ENCODE measurements around the gene RFC4. TPM values are rescaled to one million over a fixed set of nuclear protein-coding genes. Genes with fewer than 3 reads are reported as not detected.
"Not testable (repeated sequence)": the region's sequence is repeated elsewhere in the genome, so short reads cannot be mapped to it uniquely, and the experiment has no call there.

The RFC4 gene, protein sequence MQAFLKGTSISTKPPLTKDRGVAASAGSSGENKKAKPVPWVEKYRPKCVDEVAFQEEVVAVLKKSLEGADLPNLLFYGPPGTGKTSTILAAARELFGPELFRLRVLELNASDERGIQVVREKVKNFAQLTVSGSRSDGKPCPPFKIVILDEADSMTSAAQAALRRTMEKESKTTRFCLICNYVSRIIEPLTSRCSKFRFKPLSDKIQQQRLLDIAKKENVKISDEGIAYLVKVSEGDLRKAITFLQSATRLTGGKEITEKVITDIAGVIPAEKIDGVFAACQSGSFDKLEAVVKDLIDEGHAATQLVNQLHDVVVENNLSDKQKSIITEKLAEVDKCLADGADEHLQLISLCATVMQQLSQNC
- 61.8 TPM for polyA plus RNA-seq (2012; ENCODE audit: low read depth, missing spikeins)

GRCh38 chr3:186806089-186807055, at the start of gene RFC4:
Gene RFC4, minus strand, starts transcription at chr3:186806482. Its CDS starts 1,769 bp downstream, at chr3:186804713.
- peak; percentile 60 for DNase-seq (ENCODE audit: insufficient read length, low spot score)
- TF ChIP-seq PAX5 (IDR thresholded peaks at IDR 0.05; ENCODE audit: insufficient read depth, low read length, severe bottlenecking) (no peak), POU2F2 (IDR thresholded peaks at IDR 0.05; ENCODE audit: low read depth, low read length) (peak; percentile 18; the same call in 1 of the 2 replicates), SPI1 (IDR thresholded peaks at IDR 0.05; ENCODE audit: low read depth, low read length) (no peak), TAF1 (IDR thresholded peaks at IDR 0.05; ENCODE audit: low read depth, low read length) (peak; percentile 49), POLR2AphosphoS5 (IDR thresholded peaks at IDR 0.05; ENCODE audit: low read depth, low read length) (peak; percentile 81), POLR2A (IDR thresholded peaks at IDR 0.05; ENCODE audit: low read depth, low read length) (peak; percentile 72)
- FAIRE-seq: peak; percentile 96

DNA sequence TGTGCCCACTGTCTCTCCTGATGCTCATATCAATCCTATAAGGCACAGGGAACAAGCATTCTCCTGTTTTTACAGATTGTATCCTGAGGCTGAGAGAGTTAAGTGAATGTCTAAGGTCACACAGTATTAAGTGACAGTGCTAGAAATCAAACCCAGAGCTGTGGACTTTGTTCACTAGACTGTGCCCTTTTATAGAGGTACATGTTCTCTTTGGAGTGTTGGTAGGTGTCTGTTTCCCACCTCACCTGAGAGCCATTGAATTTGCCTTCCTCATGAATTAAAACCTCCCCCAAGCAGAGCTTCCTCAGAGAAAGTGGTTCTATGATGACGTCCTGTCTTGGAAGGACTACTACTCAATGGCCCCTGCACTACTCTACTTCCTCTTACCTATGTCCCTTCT, 48.7 kb upstream of the RFC4 start:
- no peak for FAIRE-seq
- no peak for DNase-seq (ENCODE audit: insufficient read length, low spot score)
- no peak for TF ChIP-seq POLR2A (IDR thresholded peaks at IDR 0.05; ENCODE audit: low read depth, low read length)
- TF ChIP-seq SPI1 (IDR thresholded peaks at IDR 0.05; ENCODE audit: low read depth, low read length): no peak
- TF ChIP-seq TAF1 (IDR thresholded peaks at IDR 0.05; ENCODE audit: low read depth, low read length): no peak
- no peak for TF ChIP-seq POLR2AphosphoS5 (IDR thresholded peaks at IDR 0.05; ENCODE audit: low read depth, low read length)
- no peak for TF ChIP-seq POU2F2 (IDR thresholded peaks at IDR 0.05; ENCODE audit: low read depth, low read length)
- no peak for TF ChIP-seq PAX5 (IDR thresholded peaks at IDR 0.05; ENCODE audit: insufficient read depth, low read length, severe bottlenecking)

- no peak for TF ChIP-seq SPI1 (IDR thresholded peaks at IDR 0.05; ENCODE audit: low read depth, low read length)
- no peak for TF ChIP-seq PAX5 (IDR thresholded peaks at IDR 0.05; ENCODE audit: insufficient read depth, low read length, severe bottlenecking)
- TF ChIP-seq POLR2AphosphoS5 (IDR thresholded peaks at IDR 0.05; ENCODE audit: low read depth, low read length): no peak
- TF ChIP-seq TAF1 (IDR thresholded peaks at IDR 0.05; ENCODE audit: low read depth, low read length): no peak
- TF ChIP-seq POU2F2 (IDR thresholded peaks at IDR 0.05; ENCODE audit: low read depth, low read length): no peak
- no peak for TF ChIP-seq POLR2A (IDR thresholded peaks at IDR 0.05; ENCODE audit: low read depth, low read length)
- DNase-seq (ENCODE audit: insufficient read length, low spot score) (no peak), FAIRE-seq (no peak)
These were observed 47.9 kb upstream of the RFC4 start for GRCh38 chr3:186854146-186854545.

DNA sequence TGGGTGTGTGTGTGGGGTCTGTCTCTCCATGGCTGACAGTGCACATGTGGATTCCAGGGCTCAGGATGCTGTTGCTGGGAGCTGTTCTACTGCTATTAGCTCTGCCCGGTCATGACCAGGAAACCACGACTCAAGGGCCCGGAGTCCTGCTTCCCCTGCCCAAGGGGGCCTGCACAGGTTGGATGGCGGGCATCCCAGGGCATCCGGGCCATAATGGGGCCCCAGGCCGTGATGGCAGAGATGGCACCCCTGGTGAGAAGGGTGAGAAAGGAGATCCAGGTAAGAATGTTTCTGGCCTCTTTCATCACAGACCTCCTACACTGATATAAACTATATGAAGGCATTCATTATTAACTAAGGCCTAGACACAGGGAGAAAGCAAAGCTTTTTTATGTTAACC, 46.7 kb upstream of the RFC4 start:
- FAIRE-seq: no peak
- no peak for TF ChIP-seq POLR2A (IDR thresholded peaks at IDR 0.05; ENCODE audit: low read depth, low read length)
- TF ChIP-seq SPI1 (IDR thresholded peaks at IDR 0.05; ENCODE audit: low read depth, low read length): no peak
- no peak for TF ChIP-seq POLR2AphosphoS5 (IDR thresholded peaks at IDR 0.05; ENCODE audit: low read depth, low read length)
- TF ChIP-seq POU2F2 (IDR thresholded peaks at IDR 0.05; ENCODE audit: low read depth, low read length): no peak
- no peak for DNase-seq (ENCODE audit: insufficient read length, low spot score)

DNA sequence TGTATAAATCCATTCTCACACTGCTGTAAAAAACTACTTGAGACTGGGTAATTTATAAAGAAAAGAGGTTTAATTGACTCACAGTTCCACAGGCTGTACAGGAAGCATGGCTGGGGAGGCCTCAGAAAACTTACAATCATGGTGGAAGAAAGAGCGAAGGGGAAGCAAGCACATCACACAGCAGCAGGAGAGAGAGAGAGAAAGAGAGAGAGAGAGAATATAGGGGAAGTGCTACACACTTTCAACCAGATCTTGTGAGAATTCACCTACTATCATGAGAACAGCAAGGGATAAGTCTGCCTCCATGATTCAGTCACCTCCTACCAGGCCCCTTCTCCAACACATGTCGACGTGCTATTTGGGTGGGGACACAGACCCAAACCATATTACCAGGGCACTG, 45.6 kb upstream of the RFC4 start:
- FAIRE-seq; DNase-seq (ENCODE audit: insufficient read length, low spot score): not testable (repeated sequence)

DNA sequence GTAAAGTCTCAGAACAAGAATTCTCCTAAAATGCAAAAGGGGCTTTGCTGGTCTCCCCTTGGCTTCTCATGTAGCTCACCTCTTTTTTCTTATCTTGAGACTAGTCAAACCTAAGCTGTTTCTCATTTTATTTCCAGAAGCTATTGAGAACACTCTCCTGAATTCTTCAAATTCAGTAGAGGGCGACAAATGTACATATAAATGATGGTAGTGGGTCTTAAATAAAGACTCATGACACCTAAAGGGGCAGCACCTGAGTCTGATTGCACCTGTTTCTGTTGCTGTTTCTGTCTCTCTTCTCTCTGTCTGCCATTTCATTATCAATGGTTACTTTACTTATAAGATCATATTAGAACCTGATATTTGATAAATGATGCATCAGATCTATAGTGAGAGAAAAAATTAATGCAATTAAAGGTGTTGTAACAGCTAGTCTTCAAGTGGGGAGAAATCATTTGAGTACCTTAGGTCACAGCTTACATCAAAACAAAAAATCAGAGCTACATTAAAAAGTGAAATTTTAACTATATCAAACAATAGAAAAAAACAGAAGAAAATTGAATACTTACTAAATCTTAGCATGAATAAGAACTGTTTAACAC, 43.2 kb upstream of the RFC4 start:
- TF ChIP-seq SPI1 (IDR thresholded peaks at IDR 0.05; ENCODE audit: low read depth, low read length): no peak
- TF ChIP-seq POLR2A (IDR thresholded peaks at IDR 0.05; ENCODE audit: low read depth, low read length): no peak
- no peak for TF ChIP-seq PAX5 (IDR thresholded peaks at IDR 0.05; ENCODE audit: insufficient read depth, low read length, severe bottlenecking)
- no peak for TF ChIP-seq POU2F2 (IDR thresholded peaks at IDR 0.05; ENCODE audit: low read depth, low read length)
- no peak for TF ChIP-seq POLR2AphosphoS5 (IDR thresholded peaks at IDR 0.05; ENCODE audit: low read depth, low read length)
- no peak for TF ChIP-seq TAF1 (IDR thresholded peaks at IDR 0.05; ENCODE audit: low read depth, low read length)
- DNase-seq (ENCODE audit: insufficient read length, low spot score): no peak
- peak; percentile 33 for FAIRE-seq

GRCh38 chr3:186847437-186847836, 41.2 kb upstream of the RFC4 start:
- DNase-seq (ENCODE audit: insufficient read length, low spot score) (no peak), FAIRE-seq (no peak)
- TF ChIP-seq TAF1 (IDR thresholded peaks at IDR 0.05; ENCODE audit: low read depth, low read length): no peak
- TF ChIP-seq POLR2A (IDR thresholded peaks at IDR 0.05; ENCODE audit: low read depth, low read length): no peak
- TF ChIP-seq POU2F2 (IDR thresholded peaks at IDR 0.05; ENCODE audit: low read depth, low read length): no peak
- no peak for TF ChIP-seq PAX5 (IDR thresholded peaks at IDR 0.05; ENCODE audit: insufficient read depth, low read length, severe bottlenecking)
- TF ChIP-seq SPI1 (IDR thresholded peaks at IDR 0.05; ENCODE audit: low read depth, low read length): no peak
- no peak for TF ChIP-seq POLR2AphosphoS5 (IDR thresholded peaks at IDR 0.05; ENCODE audit: low read depth, low read length)

GRCh38 chr3:186845756-186846155, 39.5 kb upstream of the RFC4 start:
- FAIRE-seq (no peak), DNase-seq (ENCODE audit: insufficient read length, low spot score) (no peak)
- TF ChIP-seq PAX5 (IDR thresholded peaks at IDR 0.05; ENCODE audit: insufficient read depth, low read length, severe bottlenecking): no peak
- TF ChIP-seq POLR2A (IDR thresholded peaks at IDR 0.05; ENCODE audit: low read depth, low read length): no peak
- TF ChIP-seq SPI1 (IDR thresholded peaks at IDR 0.05; ENCODE audit: low read depth, low read length): no peak
- TF ChIP-seq POLR2AphosphoS5 (IDR thresholded peaks at IDR 0.05; ENCODE audit: low read depth, low read length): no peak
- no peak for TF ChIP-seq TAF1 (IDR thresholded peaks at IDR 0.05; ENCODE audit: low read depth, low read length)
- no peak for TF ChIP-seq POU2F2 (IDR thresholded peaks at IDR 0.05; ENCODE audit: low read depth, low read length)

DNA sequence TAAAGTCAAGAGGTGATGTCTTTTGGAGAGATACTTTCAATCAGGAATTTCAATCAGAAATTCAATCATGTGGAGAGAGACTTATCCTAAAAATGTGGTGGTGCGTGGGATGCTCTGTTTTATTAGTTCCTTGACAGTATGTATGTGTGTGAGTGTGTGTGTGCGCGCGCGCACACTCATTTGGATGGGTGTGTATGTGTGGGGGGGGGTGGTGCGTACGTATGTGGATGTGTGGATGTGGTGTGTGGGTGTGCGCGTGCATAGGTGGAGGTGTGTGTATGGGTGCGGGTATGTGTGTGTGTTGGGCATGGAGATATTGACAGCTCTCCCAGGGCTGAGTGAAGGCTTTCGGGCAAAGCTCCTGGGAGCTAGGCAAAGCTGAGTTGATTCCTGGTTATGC, 38.6 kb upstream of the RFC4 start:
- TF ChIP-seq POU2F2 (IDR thresholded peaks at IDR 0.05; ENCODE audit: low read depth, low read length): no peak
- no peak for DNase-seq (ENCODE audit: insufficient read length, low spot score)
- FAIRE-seq: no peak

All from GM12891 (cell line).